A549 (cell line): ENCODE results near the gene ST6GALNAC4. TPM values are rescaled to one million over a fixed set of nuclear protein-coding genes. Genes with fewer than 3 reads are reported as not detected.
A peak's percentile ranks its signal among the peaks of the same experiment; 100 is the strongest.

Experiments used
- ATAC-seq, 2 experiments: fragments of 200-7000 bp in 1 of 2; fragments of >200 bp in 1 of 2; cut with Nextera tagmentation in 1 of 2; cut with Tn5 transposase in 1 of 2; 3 replicates each; pipeline versions ENCODE4 v1.8.0 to v1.9.1; 2018 to 2020; ENCODE audit warnings: mild to moderate bottlenecking in 1 of 2, moderate library complexity in 1 of 2
- CTCF ChIA-PET: fragments of 300-600 bp; sonication (Branson Sonifier 250); formaldehyde crosslinking; extraction: SDS; loops from one replicate; lab custom pipeline; 2021; ENCODE audit warnings: antibody characterized with exemption, inconsistent platforms; lab: Yijun Ruan, JAX
- POLR2A ChIA-PET: fragments of 350-600 bp; formaldehyde crosslinking; extraction: SDS; loops from one replicate; lab custom pipeline; 2021; ENCODE audit warnings: antibody characterized with exemption, inconsistent platforms; lab: Yijun Ruan, JAX
- DNase-seq, 2 experiments: peaks; one replicate each; pipeline versions ENCODE4 v3.0.0 to v3.0.0-alpha.2; 2011 to 2016; ENCODE audit warnings: low read depth in 1 of 2, low spot score in 1 of 2
- FAIRE-seq: peaks from 2 replicates; lab custom pipeline; 2011; peaks lifted over from hg19 to GRCh38; lab: Jason Lieb, UNC
- H3K27ac ChIP-seq, 2 experiments: fragments of >200 bp; sonication (Bioruptor Twin); formaldehyde crosslinking; 3 replicates each; pipeline ENCODE4 v1.5.1; 2016 to 2017
- H3K4me1 ChIP-seq: fragments of >200 bp; sonication (Bioruptor Twin); formaldehyde crosslinking; 3 replicates; pipeline ENCODE4 v1.6.1; 2016
- H3K4me2 ChIP-seq: fragments of >200 bp; sonication (Bioruptor Twin); formaldehyde crosslinking; 3 replicates; pipeline ENCODE4 v1.6.1; 2016
- H3K4me3 ChIP-seq: fragments of >200 bp; sonication (Bioruptor Twin); formaldehyde crosslinking; 3 replicates; pipeline ENCODE4 v1.5.1; 2016
- H3K9me3 ChIP-seq: fragments of >200 bp; sonication (Bioruptor Twin); formaldehyde crosslinking; 3 replicates; pipeline ENCODE4 v1.6.1; 2016
- BCL3 ChIP-seq: fragments of >200 bp; sonication (Bioruptor Twin); formaldehyde crosslinking; IDR thresholded peaks from 3 replicates; pipeline ENCODE4 v1.6.1; 2016
- CBX2 ChIP-seq: fragments of 200-600 bp; sonication (generic); IDR thresholded peaks from 2 replicates; pipeline ENCODE4 v1.6.1; 2016; ENCODE audit warnings: low read depth, mild to moderate bottlenecking, borderline replicate concordance
- CHD4 ChIP-seq: fragments of 200-600 bp; sonication (generic); IDR thresholded peaks from 2 replicates; pipeline ENCODE4 v1.6.1; 2016; ENCODE audit warnings: antibody characterized with exemption, mild to moderate bottlenecking, borderline replicate concordance
- EHF ChIP-seq: fragments of 250-450 bp; sonication (Bioruptor Pico); IDR thresholded peaks from 2 replicates; pipeline ENCODE4 v1.5.0; 2020; ENCODE audit warnings: mild to moderate bottlenecking
- EHMT2 ChIP-seq: fragments of 200-600 bp; sonication (generic); IDR thresholded peaks from 2 replicates; pipeline ENCODE4 v1.6.1; 2016; ENCODE audit warnings: antibody characterized with exemption, low read depth, mild to moderate bottlenecking, moderate library complexity
- EP300 ChIP-seq, 2 experiments: fragments of >200 bp; sonication (Bioruptor Twin); formaldehyde crosslinking; IDR thresholded peaks; 2 replicates in 1 of 2; 3 replicates in 1 of 2; pipeline ENCODE4 v1.6.1; 2016 to 2017
- ESRRA ChIP-seq: fragments of 150-350 bp; IDR thresholded peaks from 2 replicates; pipeline ENCODE4 v1.6.1; 2014; ENCODE audit warnings: mild to moderate bottlenecking, low read length, borderline replicate concordance
- FOXS1 ChIP-seq: fragments of 250-450 bp; sonication (Bioruptor Pico); IDR thresholded peaks from 2 replicates; pipeline ENCODE4 v1.5.0; 2020; ENCODE audit warnings: mild to moderate bottlenecking, moderate library complexity
- GATA3 ChIP-seq: IDR thresholded peaks from 2 replicates; pipeline ENCODE4 v1.6.1; 2012; ENCODE audit warnings: borderline replicate concordance
- HDAC2 ChIP-seq: fragments of 200-600 bp; sonication (generic); IDR thresholded peaks from 2 replicates; pipeline ENCODE4 v1.6.1; 2016
- HES2 ChIP-seq: fragments of >200 bp; sonication (Bioruptor Twin); formaldehyde crosslinking; IDR thresholded peaks from 2 replicates; pipeline ENCODE4 v1.6.1; 2016
- HEYL ChIP-seq: fragments of 250-450 bp; sonication (Bioruptor Pico); IDR thresholded peaks from 2 replicates; pipeline ENCODE4 v1.8.0; 2021; ENCODE audit warnings: mild to moderate bottlenecking, moderate library complexity
- HOXB5 ChIP-seq: fragments of 250-450 bp; sonication (Bioruptor Pico); IDR thresholded peaks from 2 replicates; pipeline ENCODE4 v1.5.0; 2020; ENCODE audit warnings: mild to moderate bottlenecking, moderate library complexity
- JUNB ChIP-seq: fragments of >200 bp; sonication (Bioruptor Twin); formaldehyde crosslinking; IDR thresholded peaks from 2 replicates; pipeline ENCODE4 v1.6.1; 2016
- KDM5A ChIP-seq: fragments of 200-600 bp; sonication (generic); IDR thresholded peaks from 2 replicates; pipeline ENCODE4 v1.6.1; 2016; ENCODE audit warnings: antibody characterized with exemption, mild to moderate bottlenecking
- MAX ChIP-seq: IDR thresholded peaks from 2 replicates; pipeline ENCODE4 v1.6.1; 2012
- NPAS2 ChIP-seq: fragments of 250-450 bp; sonication (Bioruptor Pico); IDR thresholded peaks from 2 replicates; pipeline ENCODE4 v1.8.0; 2022; ENCODE audit warnings: mild to moderate bottlenecking, moderate library complexity, borderline replicate concordance
- POLR2A ChIP-seq: IDR thresholded peaks from 2 replicates; pipeline ENCODE4 v1.6.1; 2012; ENCODE audit warnings: mild to moderate bottlenecking, low read length
- RAD21 ChIP-seq, 2 experiments: fragments of >200 bp in 1 of 2; sonication (Bioruptor Twin) in 1 of 2; formaldehyde crosslinking in 1 of 2; IDR thresholded peaks in 1 of 2; conservative IDR thresholded peaks in 1 of 2; 2 replicates in 1 of 2; 3 replicates in 1 of 2; pipeline ENCODE4 v1.6.1; 2012 to 2018; ENCODE audit warnings: inconsistent platforms in 1 of 2
- RARB ChIP-seq: fragments of 250-450 bp; sonication (Bioruptor Pico); IDR thresholded peaks from 2 replicates; pipeline ENCODE4 v1.8.0; 2021; ENCODE audit warnings: mild to moderate bottlenecking, moderate library complexity
- RNF2 ChIP-seq: fragments of 200-600 bp; sonication (generic); IDR thresholded peaks from 2 replicates; pipeline ENCODE4 v1.6.1; 2016; ENCODE audit warnings: low read depth, mild to moderate bottlenecking, antibody characterized with exemption, moderate library complexity, borderline replicate concordance
- SREBF2 ChIP-seq: fragments of 450-650 bp; IDR thresholded peaks from 2 replicates; pipeline ENCODE4 v1.6.1; 2014; ENCODE audit warnings: mild to moderate bottlenecking, moderate library complexity
- ZC3H11A ChIP-seq: fragments of 450-650 bp; IDR thresholded peaks from 2 replicates; pipeline ENCODE4 v1.6.1; 2014; ENCODE audit warnings: antibody characterized with exemption, mild to moderate bottlenecking
- ZFP36 ChIP-seq: fragments of 450-650 bp; IDR thresholded peaks from 2 replicates; pipeline ENCODE4 v1.6.1; 2014; ENCODE audit warnings: borderline replicate concordance; ENCODE audit not compliant: partially characterized antibody
- WGBS: methylation state at CpG from one replicate; pipeline ENCODE4 v1.1.6; 2017; ENCODE audit errors: missing lambda C conversion rate; 5-methylcytosine and 5-hydroxymethylcytosine counted together
- polyA plus RNA-seq, 4 experiments: library from polyadenylated mRNA; depleted of rRNA in 3 of 4; stranded (reverse); fragments of >200 nt; fragmentation: RNase III in 1 of 4; extraction: RNeasy Plus Mini Kit Qiagen cat#74134 plus additional on column Dnase treatment in 1 of 4; gene quantifications; 2 replicates in 3 of 4; 3 replicates in 1 of 4; pipeline ENCODE4 v1.2.3, GENCODE V29; 2011 to 2017
- TF ChIP-seq, protein P1 (sequence below): fragments of 250-450 bp; sonication (Bioruptor Pico); IDR thresholded peaks from 2 replicates; pipeline ENCODE4 v1.5.0; 2021; ENCODE audit warnings: mild to moderate bottlenecking, moderate library complexity, borderline replicate concordance
- TF ChIP-seq, protein P2 (sequence below): IDR thresholded peaks from 2 replicates; pipeline ENCODE4 v1.6.1; 2012; ENCODE audit warnings: low read depth, borderline replicate concordance
- TF ChIP-seq, protein P3 (sequence below): fragments of 200-600 bp; sonication (generic); IDR thresholded peaks from 2 replicates; pipeline ENCODE4 v1.6.1; 2016; ENCODE audit warnings: antibody characterized with exemption, mild to moderate bottlenecking, moderate library complexity
- TF ChIP-seq, protein P4 (sequence below): fragments of >200 bp; sonication (Bioruptor Twin); formaldehyde crosslinking; IDR thresholded peaks from 3 replicates; pipeline ENCODE4 v1.5.1; 2016
- TF ChIP-seq, protein P5 (sequence below): fragments of 250-450 bp; sonication (Bioruptor Pico); IDR thresholded peaks from 2 replicates; pipeline ENCODE4 v1.5.0; 2020; ENCODE audit warnings: low read depth, mild to moderate bottlenecking, moderate library complexity

ST6GALNAC4 gene
- polyA plus RNA-seq, 2 of the 4 experiments (the other 2 are of a cell fraction), result 11.0 to 24.8 TPM

DNA sequence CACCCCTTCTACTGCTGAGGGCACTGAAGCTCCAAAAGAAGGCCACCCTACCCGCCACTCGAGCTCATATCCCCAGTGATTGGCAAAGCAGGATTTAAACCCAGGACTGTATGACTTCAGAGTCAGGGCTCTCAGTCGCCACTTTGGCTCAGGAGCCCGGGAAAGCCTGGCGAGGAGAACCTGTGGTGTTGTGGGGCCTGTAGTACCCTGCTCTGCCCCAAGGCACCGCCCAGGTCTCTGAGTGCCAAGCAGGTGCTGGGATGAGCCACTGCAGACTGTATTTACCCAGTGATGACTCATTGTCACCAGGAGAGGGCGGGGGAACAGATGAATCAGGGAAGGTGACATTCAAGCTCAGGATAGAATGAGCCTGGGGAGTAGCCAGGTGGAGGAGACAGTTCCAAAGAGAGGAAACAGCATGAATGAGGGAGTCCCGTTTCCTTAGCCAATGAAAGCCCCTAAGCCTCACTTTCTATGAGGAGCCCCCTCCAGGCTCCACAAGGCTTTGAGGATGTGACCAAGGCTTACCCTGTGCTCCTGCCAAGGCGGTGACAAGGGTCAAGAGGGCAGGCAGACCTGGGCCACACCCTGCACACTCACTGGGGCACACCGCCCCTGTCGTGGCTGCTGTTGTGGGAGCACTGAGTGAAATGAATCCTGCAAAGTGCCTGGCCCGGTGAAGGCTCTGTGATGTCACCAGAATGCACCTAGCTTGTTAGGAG, 38.6 kb upstream of the ST6GALNAC4 start:
- H3K27ac ChIP-seq, result peak overlapping the region; percentile 75 to 84
- H3K4me3 ChIP-seq, result peak overlapping the region; percentile 12; the same call in 1 of the 3 replicates
- peaks cover 60% of the 10 kb centered on the region for H3K4me1 ChIP-seq
- H3K9me3 ChIP-seq, result no peaks in the 10 kb centered on the region
- ChIA-PET CTCF (interaction anchor here (0.6 to 35.7 kb wide), 27 partner anchors 8 to 169 kb away, joined by 3 to 827 read pairs (median 5); partner anchors contain the start of genes DPM2 and EEIG1), POLR2A (interaction anchor here (1.0 to 2.1 kb wide), 2 partner anchors 10 to 25 kb away, joined by 4 to 10 read pairs; partner anchors contain the start of gene EEIG1)
- peak; percentile 61 for FAIRE-seq
- WGBS, result 11% methylated on average over 11 of the region's 12 CpGs
- peak; percentile 89 to 99 for DNase-seq
- peak; percentile 91 to 92 for ATAC-seq
- H3K4me2 ChIP-seq, result peak overlapping the region; percentile 86
- TF ChIP-seq RARB (CRISPR knock-in tag) (no peak), ZC3H11A (no peak), POLR2A (no peak), EHF (CRISPR knock-in tag) (no peak), GATA3 (peak; percentile 69), RAD21 (conservative IDR thresholded peaks at IDR 0.05 in 1 of 2, IDR thresholded peaks at IDR 0.05 in 1 of 2) (peak; percentile 37 to 42; a peak in 2 of 5 replicates), JUNB (peak; percentile 75), RNF2 (no peak), EHMT2 (no peak), SREBF2 (no peak), KDM5A (no peak), HDAC2 (no peak), HOXB5 (CRISPR knock-in tag) (no peak), ESRRA (peak; percentile 91), FOXS1 (CRISPR knock-in tag) (no peak), NPAS2 (no peak), ZFP36 (no peak), HEYL (no peak), CHD4 (no peak), BCL3 (no peak), MAX (peak; percentile 71), EP300 (IDR thresholded peaks at IDR 0.05) (no peak; a peak in 1 of 5 replicates), CBX2 (no peak), HES2 (no peak)
- TF ChIP-seq, protein P1, sequence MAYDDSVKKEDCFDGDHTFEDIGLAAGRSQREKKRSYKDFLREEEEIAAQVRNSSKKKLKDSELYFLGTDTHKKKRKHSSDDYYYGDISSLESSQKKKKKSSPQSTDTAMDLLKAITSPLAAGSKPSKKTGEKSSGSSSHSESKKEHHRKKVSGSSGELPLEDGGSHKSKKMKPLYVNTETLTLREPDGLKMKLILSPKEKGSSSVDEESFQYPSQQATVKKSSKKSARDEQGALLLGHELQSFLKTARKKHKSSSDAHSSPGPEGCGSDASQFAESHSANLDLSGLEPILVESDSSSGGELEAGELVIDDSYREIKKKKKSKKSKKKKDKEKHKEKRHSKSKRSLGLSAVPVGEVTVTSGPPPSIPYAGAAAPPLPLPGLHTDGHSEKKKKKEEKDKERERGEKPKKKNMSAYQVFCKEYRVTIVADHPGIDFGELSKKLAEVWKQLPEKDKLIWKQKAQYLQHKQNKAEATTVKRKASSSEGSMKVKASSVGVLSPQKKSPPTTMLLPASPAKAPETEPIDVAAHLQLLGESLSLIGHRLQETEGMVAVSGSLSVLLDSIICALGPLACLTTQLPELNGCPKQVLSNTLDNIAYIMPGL (CRISPR knock-in tag), result no peak
- TF ChIP-seq, protein P2, sequence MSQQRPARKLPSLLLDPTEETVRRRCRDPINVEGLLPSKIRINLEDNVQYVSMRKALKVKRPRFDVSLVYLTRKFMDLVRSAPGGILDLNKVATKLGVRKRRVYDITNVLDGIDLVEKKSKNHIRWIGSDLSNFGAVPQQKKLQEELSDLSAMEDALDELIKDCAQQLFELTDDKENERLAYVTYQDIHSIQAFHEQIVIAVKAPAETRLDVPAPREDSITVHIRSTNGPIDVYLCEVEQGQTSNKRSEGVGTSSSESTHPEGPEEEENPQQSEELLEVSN, result no peak
- TF ChIP-seq, protein P3, sequence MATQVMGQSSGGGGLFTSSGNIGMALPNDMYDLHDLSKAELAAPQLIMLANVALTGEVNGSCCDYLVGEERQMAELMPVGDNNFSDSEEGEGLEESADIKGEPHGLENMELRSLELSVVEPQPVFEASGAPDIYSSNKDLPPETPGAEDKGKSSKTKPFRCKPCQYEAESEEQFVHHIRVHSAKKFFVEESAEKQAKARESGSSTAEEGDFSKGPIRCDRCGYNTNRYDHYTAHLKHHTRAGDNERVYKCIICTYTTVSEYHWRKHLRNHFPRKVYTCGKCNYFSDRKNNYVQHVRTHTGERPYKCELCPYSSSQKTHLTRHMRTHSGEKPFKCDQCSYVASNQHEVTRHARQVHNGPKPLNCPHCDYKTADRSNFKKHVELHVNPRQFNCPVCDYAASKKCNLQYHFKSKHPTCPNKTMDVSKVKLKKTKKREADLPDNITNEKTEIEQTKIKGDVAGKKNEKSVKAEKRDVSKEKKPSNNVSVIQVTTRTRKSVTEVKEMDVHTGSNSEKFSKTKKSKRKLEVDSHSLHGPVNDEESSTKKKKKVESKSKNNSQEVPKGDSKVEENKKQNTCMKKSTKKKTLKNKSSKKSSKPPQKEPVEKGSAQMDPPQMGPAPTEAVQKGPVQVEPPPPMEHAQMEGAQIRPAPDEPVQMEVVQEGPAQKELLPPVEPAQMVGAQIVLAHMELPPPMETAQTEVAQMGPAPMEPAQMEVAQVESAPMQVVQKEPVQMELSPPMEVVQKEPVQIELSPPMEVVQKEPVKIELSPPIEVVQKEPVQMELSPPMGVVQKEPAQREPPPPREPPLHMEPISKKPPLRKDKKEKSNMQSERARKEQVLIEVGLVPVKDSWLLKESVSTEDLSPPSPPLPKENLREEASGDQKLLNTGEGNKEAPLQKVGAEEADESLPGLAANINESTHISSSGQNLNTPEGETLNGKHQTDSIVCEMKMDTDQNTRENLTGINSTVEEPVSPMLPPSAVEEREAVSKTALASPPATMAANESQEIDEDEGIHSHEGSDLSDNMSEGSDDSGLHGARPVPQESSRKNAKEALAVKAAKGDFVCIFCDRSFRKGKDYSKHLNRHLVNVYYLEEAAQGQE, result no peak
- TF ChIP-seq, protein P4, sequence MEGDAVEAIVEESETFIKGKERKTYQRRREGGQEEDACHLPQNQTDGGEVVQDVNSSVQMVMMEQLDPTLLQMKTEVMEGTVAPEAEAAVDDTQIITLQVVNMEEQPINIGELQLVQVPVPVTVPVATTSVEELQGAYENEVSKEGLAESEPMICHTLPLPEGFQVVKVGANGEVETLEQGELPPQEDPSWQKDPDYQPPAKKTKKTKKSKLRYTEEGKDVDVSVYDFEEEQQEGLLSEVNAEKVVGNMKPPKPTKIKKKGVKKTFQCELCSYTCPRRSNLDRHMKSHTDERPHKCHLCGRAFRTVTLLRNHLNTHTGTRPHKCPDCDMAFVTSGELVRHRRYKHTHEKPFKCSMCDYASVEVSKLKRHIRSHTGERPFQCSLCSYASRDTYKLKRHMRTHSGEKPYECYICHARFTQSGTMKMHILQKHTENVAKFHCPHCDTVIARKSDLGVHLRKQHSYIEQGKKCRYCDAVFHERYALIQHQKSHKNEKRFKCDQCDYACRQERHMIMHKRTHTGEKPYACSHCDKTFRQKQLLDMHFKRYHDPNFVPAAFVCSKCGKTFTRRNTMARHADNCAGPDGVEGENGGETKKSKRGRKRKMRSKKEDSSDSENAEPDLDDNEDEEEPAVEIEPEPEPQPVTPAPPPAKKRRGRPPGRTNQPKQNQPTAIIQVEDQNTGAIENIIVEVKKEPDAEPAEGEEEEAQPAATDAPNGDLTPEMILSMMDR, result 0 out of 3 replicates have a peak, but pooled peaks have one; percentile 15
- TF ChIP-seq, protein P5, sequence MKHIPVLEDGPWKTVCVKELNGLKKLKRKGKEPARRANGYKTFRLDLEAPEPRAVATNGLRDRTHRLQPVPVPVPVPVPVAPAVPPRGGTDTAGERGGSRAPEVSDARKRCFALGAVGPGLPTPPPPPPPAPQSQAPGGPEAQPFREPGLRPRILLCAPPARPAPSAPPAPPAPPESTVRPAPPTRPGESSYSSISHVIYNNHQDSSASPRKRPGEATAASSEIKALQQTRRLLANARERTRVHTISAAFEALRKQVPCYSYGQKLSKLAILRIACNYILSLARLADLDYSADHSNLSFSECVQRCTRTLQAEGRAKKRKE (CRISPR knock-in tag), result 0 out of 2 replicates have a peak, but pooled peaks have one; percentile 15
